Measurements from ENCODE around the gene CDKN3.

Gene CDKN3

GRCh38 chr14:54396493-54397335 is at the start of gene CDKN3:
CDKN3 (plus strand) TSS chr14:54397007; CDS start chr14:54397069, 62 bp downstream.
- DNase-seq, result peak; percentile 82

GRCh38 chr14:54347044-54347443 is 49.8 kb upstream of the CDKN3 start:
- no peak for DNase-seq

GRCh38 chr14:54348001-54348611 is 48.7 kb upstream of the CDKN3 start:
- peak; percentile 27 for DNase-seq

GRCh38 chr14:54348923-54349620 is 47.7 kb upstream of the CDKN3 start:
- DNase-seq, result no peak

- no peak for DNase-seq
Measured at GRCh38 chr14:54349713-54350112, 47.1 kb upstream of the CDKN3 start.

GRCh38 chr14:54350203-54350602 is 46.6 kb upstream of the CDKN3 start:
- no peak for DNase-seq

GRCh38 chr14:54353266-54353665 is 43.5 kb upstream of the CDKN3 start:
- no peak for DNase-seq

- no peak for DNase-seq
Measured at GRCh38 chr14:54353694-54354093, 43.1 kb upstream of the CDKN3 start.

- DNase-seq, result no peak
Measured at GRCh38 chr14:54354096-54354495, 42.7 kb upstream of the CDKN3 start.

- no peak for DNase-seq
Measured at GRCh38 chr14:54354968-54355641, 41.7 kb upstream of the CDKN3 start.

GRCh38 chr14:54355698-54356097 is 41.1 kb upstream of the CDKN3 start:
- no peak for DNase-seq

GRCh38 chr14:54356172-54356571 is 40.6 kb upstream of the CDKN3 start:
- DNase-seq, result no peak

GRCh38 chr14:54360667-54361066 is 36.1 kb upstream of the CDKN3 start:
- no peak for DNase-seq

- no peak for DNase-seq
Measured at GRCh38 chr14:54362089-54362504, 34.7 kb upstream of the CDKN3 start.

- DNase-seq, result no peak
Measured at GRCh38 chr14:54362759-54363437, 33.9 kb upstream of the CDKN3 start.

- no peak for DNase-seq
Measured at GRCh38 chr14:54364555-54365415, 32.0 kb upstream of the CDKN3 start.

GRCh38 chr14:54366736-54367735 is 29.8 kb upstream of the CDKN3 start:
- DNase-seq, result peak; percentile 39

GRCh38 chr14:54368291-54368690 is 28.5 kb upstream of the CDKN3 start:
- no peak for DNase-seq

- DNase-seq, result no peak
Measured at GRCh38 chr14:54369343-54369742, 27.5 kb upstream of the CDKN3 start.
